ENCODE results near the gene SDK1.

Gene SDK1

DNA sequence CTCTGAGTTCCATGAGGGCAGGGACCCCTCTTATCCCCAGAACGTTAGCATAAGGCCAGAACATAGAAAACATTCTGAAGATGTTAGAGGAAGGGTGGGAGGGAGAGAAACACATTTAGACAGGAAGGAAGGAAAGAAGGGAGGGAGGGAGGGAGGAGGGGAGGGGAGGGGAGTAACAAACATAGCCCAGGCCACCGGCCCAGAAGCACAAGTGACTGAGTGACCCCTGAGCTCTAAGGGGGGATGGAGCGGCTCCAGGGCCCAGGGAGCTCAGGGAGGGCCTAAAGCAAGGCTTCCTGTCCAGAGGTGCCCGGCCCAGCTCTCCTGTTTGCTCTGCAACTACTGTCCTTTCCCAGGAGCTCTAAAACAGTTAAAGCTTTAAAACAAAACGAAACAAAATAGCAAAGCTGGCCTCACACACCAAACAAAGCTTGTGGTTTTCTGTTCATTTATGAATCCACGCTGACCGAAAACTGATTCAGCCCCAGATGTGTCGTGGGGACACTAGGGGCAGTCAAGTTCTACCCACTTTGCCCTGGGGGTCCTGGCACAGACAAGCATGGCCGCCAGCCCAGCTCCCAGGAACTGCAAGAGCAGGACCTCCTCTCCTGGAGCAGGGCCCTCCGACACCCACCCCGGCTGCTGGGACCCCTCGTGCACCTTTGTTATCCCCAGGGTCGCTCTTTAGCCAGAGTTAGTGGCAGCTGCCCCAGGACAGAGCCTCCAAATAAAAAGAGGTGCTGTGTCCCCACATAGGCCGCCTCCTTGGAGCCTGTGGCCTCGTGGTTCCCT is 884.9 kb downstream of the SDK1 start:
- TF ChIP-seq CTCF (IDR thresholded peaks at IDR 0.05; ENCODE audit: low read depth, low read length): no peak
- no peak overlapping the region for H3K4me3 ChIP-seq (ENCODE audit: low read depth, low read length)

DNA sequence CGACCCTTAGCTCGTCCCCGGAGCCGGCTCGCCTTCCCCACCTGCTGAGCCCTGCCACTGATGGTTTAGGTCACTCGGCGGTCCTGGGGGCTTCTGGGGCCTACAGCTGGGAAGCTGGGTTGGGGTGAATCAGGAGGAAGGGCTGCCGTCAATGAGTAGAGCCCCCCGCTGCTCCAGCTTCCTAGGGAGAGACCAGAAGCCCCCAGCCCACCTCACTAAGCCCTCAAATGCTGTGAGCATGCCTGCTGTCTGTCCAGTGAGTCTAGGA is 885.4 kb downstream of the SDK1 start:
- H3K4me3 ChIP-seq (ENCODE audit: low read depth, low read length): no peak overlapping the region
- TF ChIP-seq CTCF (IDR thresholded peaks at IDR 0.05; ENCODE audit: low read depth, low read length): no peak

DNA sequence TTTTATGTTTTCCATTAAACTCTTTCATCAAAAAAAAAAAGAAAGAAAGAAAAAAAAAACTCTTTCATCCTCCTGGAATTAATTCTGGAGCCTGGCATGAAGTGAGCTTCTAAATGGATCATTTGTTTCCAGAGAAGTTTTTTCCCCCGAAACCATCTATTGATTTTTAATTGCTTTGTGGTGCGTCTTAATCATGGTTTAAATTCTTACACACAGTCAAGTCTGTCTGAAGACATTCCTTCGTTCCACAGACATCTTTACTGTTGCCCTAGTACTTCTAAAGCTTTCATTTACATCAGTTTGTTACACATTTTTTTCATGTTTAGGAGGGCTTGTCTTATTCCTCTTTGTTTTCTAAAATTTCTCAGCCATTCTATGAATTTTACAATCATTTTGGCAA is 887.6 kb downstream of the SDK1 start:
- no peak for TF ChIP-seq CTCF (IDR thresholded peaks at IDR 0.05; ENCODE audit: low read depth, low read length)
- H3K4me3 ChIP-seq (ENCODE audit: low read depth, low read length): no peak overlapping the region

DNA sequence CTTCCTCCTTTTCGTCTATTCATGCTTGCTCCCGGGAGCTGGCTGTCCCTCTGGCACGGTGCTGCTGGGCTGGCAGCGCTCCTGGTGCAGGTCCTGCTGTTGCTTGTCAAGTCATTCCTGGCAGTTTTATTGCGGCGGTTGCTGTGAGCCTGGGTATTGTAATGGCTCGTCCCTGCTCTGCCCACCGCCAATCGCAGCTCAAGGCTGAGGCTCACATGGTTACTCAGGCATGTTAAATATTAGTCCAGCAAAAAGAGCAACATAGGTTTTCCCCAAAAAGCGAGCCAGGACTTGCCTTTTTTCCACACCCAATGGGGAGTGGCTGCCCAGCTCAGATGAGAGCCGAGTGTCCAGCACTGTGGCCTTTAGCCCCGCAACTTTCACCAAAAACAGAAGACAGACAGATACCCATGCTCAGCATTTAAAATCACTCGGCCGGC is 888.1 kb downstream of the SDK1 start:
- no peak for TF ChIP-seq CTCF (IDR thresholded peaks at IDR 0.05; ENCODE audit: low read depth, low read length)
- no peak overlapping the region for H3K4me3 ChIP-seq (ENCODE audit: low read depth, low read length)

GRCh38 chr7:4190010-4190981 is 889.2 kb downstream of the SDK1 start:
- no peak overlapping the region for H3K4me3 ChIP-seq (ENCODE audit: low read depth, low read length)
- no peak for TF ChIP-seq CTCF (IDR thresholded peaks at IDR 0.05; ENCODE audit: low read depth, low read length)

- TF ChIP-seq CTCF (IDR thresholded peaks at IDR 0.05; ENCODE audit: low read depth, low read length): no peak
These were observed 890.0 kb downstream of the SDK1 start for GRCh38 chr7:4191046-4191445.

DNA sequence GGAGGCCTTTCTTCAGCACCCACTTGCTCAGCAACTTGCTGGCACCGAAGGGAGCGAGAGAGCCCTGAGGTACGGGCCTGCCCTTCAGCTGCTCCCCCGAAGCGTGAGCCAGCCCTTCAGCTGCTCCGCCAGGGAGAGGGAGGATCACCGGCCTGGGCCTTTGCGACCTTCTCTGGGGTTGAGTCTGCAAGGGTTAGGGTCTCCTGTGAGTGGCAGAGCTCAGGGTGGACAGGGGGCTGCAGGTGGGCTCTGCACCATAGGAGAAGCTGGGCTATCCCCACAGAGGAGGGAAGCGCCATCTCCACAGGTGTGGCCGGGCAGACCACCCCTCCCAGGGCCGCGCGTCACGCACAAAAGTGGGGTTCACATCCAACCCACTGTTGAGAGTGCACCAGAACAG is 890.5 kb downstream of the SDK1 start:
- no peak for TF ChIP-seq CTCF (IDR thresholded peaks at IDR 0.05; ENCODE audit: low read depth, low read length)

More at GRCh38 chr7:4191046-4191445, 890.0 kb downstream of the SDK1 start:
- no peak overlapping the region for H3K4me3 ChIP-seq (ENCODE audit: low read depth, low read length)

More for the DNA sequence above, 890.5 kb downstream of the SDK1 start:
- H3K4me3 ChIP-seq (ENCODE audit: low read depth, low read length): no peak overlapping the region

Data from WI38 (cell line).